CD4-positive, alpha-beta T cell (primary cell): ENCODE measurements around the gene PRDM12. TPM values are rescaled to one million over a fixed set of nuclear protein-coding genes. Genes with fewer than 3 reads are reported as not detected.

Experiments used
- ATAC-seq: fragments of 200-7000 bp; cut with Tn5 transposase; one replicate; pipeline ENCODE4 v1.10.0; 2022; ENCODE audit warnings: mild to moderate bottlenecking; ENCODE audit not compliant: poor library complexity
- CTCF ChIA-PET: fragments of 350-600 bp; sonication (Branson Sonifier 250); formaldehyde crosslinking; loops from one replicate; lab custom pipeline; 2021; ENCODE audit warnings: antibody characterized with exemption, inconsistent platforms; lab: Charles Lee
- POLR2A ChIA-PET: fragments of 350-600 bp; sonication (Branson Sonifier 250); formaldehyde crosslinking; loops from one replicate; lab custom pipeline; 2021; ENCODE audit warnings: antibody characterized with exemption, inconsistent platforms; lab: Charles Lee
- DNase-seq, 14 experiments: peaks; one replicate each; pipeline ENCODE4 v3.0.0-alpha.2; 2013 to 2020; ENCODE audit warnings: mixed read lengths in 2 of 14
- H3K27ac ChIP-seq, 2 donors: one replicate each; pipeline versions ENCODE4 v1.5.1 to v1.7.0; 2013; ENCODE audit warnings: low read length in 2 of 2, low read depth in 1 of 2, mild to moderate bottlenecking in 1 of 2
- H3K27me3 ChIP-seq, 2 experiments: 1 replicate in 1 of 2; 2 replicates in 1 of 2; pipeline versions ENCODE4 v1.6.1 to v1.7.0; 2013; ENCODE audit warnings: low read length in 2 of 2, control low read depth in 1 of 2, mild to moderate bottlenecking in 1 of 2, moderate library complexity in 1 of 2; ENCODE audit not compliant: insufficient read depth in 2 of 2, control insufficient read depth in 1 of 2
- H3K36me3 ChIP-seq: one replicate; pipeline ENCODE4 v1.6.1; 2013; ENCODE audit warnings: low read length, control low read depth; ENCODE audit not compliant: insufficient read depth
- H3K4me1 ChIP-seq: one replicate; pipeline ENCODE4 v1.6.1; 2013; ENCODE audit warnings: low read length, control low read depth; ENCODE audit not compliant: insufficient read depth
- H3K4me3 ChIP-seq: one replicate; pipeline ENCODE4 v1.5.1; 2013; ENCODE audit warnings: mild to moderate bottlenecking, low read length, moderate library complexity
- H3K9me3 ChIP-seq, 2 experiments: 1 replicate in 1 of 2; 2 replicates in 1 of 2; pipeline versions ENCODE4 v1.6.1 to v1.7.0; 2013; ENCODE audit warnings: low read length in 2 of 2, mild to moderate bottlenecking in 2 of 2, control low read depth in 1 of 2, moderate library complexity in 1 of 2; ENCODE audit not compliant: control insufficient read depth in 1 of 2, insufficient read depth in 1 of 2
- H3K27ac Mint-ChIP-seq: one replicate; pipeline ENCODE4 v1.8.0; 2020; ENCODE audit warnings: mixed read lengths
- H3K27me3 Mint-ChIP-seq: one replicate; pipeline ENCODE4 v1.8.0; 2021; ENCODE audit warnings: mixed read lengths
- H3K36me3 Mint-ChIP-seq: one replicate; pipeline ENCODE4 v1.8.0; 2021; ENCODE audit warnings: low read depth, mixed read lengths
- H3K4me1 Mint-ChIP-seq: one replicate; pipeline ENCODE4 v1.8.0; 2021; ENCODE audit warnings: low read depth, mixed read lengths
- H3K4me3 Mint-ChIP-seq: one replicate; pipeline ENCODE4 v1.8.0; 2020; ENCODE audit warnings: mild to moderate bottlenecking, mixed read lengths
- H3K9me3 Mint-ChIP-seq: one replicate; pipeline ENCODE4 v1.8.0; 2020; ENCODE audit warnings: mixed read lengths
- intact Hi-C, 2 experiments: fragments of 100-400 bp; cut with DNase I in 1 of 2; cut with micrococcal nuclease in 1 of 2; formaldehyde crosslinking; loops; one replicate each; pipeline versions ENCODE4 v1.15.1 to v1.9.0; 2023 to 2025; cut with DNase I, micrococcal nuclease
- total RNA-seq, 174 experiments: library from RNA in 2 of 174; stranded (reverse) in 2 of 174; gene quantifications; one replicate each; pipeline ENCODE4 v1.2.3 and lab custom pipeline; 2021 to 2026
- TF ChIP-seq, protein P1 (sequence below): fragments of 200-600 bp; IDR thresholded peaks from one replicate; pipeline ENCODE4 v1.8.0; 2022; ENCODE audit warnings: antibody characterized with exemption, mild to moderate bottlenecking

Gene PRDM12
- total RNA-seq, 2 experiments from 2014 or later, result 0.14 TPM; not detected in 1

DNA sequence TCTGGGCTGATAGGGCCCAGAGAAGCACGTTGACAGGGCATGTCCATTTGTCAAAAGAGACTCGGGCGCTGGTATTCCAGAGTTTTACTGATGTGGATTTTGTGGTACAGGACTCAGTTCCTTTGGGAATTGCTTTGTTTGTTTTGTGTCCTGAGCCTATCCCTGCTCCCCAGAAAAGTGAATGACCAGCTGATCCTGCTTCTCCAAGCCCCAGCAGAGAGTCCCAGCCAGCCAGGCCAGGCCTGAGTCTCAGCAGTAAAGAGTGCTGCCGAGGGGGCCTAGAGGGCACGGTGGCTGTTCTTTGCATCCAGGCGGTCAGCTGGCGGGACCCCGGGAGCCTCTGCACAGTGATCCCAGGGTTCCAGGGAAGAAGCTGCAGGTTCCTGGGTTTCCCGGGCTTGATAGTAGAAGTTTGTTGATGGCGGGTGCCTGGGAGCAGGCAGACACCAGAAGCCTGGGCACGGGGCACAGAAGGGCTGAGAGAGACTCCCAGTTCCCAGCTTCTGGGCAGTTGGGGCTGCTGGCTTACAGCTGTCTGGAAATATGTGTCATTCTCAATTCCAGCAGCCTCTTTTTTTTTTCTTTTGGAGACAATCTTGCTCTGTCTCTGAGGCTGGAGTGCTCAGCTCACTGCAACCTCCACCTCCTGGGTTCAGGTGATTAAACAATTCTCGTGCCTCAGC lies 8.7 kb downstream of the PRDM12 start:
- no peak overlapping the region for H3K27ac Mint-ChIP-seq
- H3K9me3 ChIP-seq, result no peaks in the 10 kb centered on the region
- no peaks in the 10 kb centered on the region for H3K36me3 ChIP-seq
- H3K4me3 ChIP-seq, result no peak overlapping the region
- no peaks in the 10 kb centered on the region for H3K9me3 Mint-ChIP-seq
- peaks cover 0 to 3% of the 10 kb centered on the region in 2 experiments for H3K27me3 ChIP-seq
- ATAC-seq, result no peak
- no peak overlapping the region for H3K4me3 Mint-ChIP-seq
- H3K27me3 Mint-ChIP-seq, result peaks cover 14% of the 10 kb centered on the region
- intact Hi-C loops, result no loop called here
- H3K27ac ChIP-seq, result no peak overlapping the region
- H3K4me1 Mint-ChIP-seq, result no peaks in the 10 kb centered on the region
- DNase-seq, result no peak
- ChIA-PET POLR2A (interaction anchor here (0.6 kb wide), 1 partner anchor 25 kb away, joined by 4 read pairs; no protein-coding TSS in a partner anchor), CTCF (no interaction called here)
- H3K36me3 Mint-ChIP-seq, result no peaks in the 10 kb centered on the region
- TF ChIP-seq, protein P1, sequence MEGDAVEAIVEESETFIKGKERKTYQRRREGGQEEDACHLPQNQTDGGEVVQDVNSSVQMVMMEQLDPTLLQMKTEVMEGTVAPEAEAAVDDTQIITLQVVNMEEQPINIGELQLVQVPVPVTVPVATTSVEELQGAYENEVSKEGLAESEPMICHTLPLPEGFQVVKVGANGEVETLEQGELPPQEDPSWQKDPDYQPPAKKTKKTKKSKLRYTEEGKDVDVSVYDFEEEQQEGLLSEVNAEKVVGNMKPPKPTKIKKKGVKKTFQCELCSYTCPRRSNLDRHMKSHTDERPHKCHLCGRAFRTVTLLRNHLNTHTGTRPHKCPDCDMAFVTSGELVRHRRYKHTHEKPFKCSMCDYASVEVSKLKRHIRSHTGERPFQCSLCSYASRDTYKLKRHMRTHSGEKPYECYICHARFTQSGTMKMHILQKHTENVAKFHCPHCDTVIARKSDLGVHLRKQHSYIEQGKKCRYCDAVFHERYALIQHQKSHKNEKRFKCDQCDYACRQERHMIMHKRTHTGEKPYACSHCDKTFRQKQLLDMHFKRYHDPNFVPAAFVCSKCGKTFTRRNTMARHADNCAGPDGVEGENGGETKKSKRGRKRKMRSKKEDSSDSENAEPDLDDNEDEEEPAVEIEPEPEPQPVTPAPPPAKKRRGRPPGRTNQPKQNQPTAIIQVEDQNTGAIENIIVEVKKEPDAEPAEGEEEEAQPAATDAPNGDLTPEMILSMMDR, result no peak
- no peaks in the 10 kb centered on the region for H3K4me1 ChIP-seq

DNA sequence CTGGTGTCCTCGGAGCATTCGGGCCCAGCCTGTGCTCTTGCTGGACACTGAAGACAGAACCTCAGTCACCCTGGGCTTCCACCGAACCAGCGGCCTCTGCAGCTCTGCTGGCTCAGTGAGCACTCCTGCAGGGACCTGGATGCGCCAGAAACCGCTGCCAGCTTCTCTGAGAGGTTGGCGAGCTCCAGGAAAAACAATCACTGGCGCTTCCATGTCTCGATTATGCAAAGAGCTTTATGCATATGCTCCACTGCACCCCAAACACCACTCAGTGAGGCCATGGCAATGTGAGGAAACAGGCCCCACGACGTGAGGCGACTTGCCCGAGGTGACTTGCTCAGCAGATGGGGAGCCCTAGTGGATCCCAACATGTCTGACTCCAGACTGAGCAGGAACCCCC lies 11.0 kb downstream of the PRDM12 start:
- intact Hi-C loops, result no loop called here
- TF ChIP-seq, protein P1, result no peak
- no peaks in the 10 kb centered on the region for H3K4me1 ChIP-seq
- Mint-ChIP-seq H3K9me3 (no peaks in the 10 kb centered on the region), H3K27ac (no peak overlapping the region), H3K36me3 (no peaks in the 10 kb centered on the region), H3K4me3 (no peak overlapping the region), H3K27me3 (peaks cover 19% of the 10 kb centered on the region), H3K4me1 (no peaks in the 10 kb centered on the region)
- no peak overlapping the region for H3K4me3 ChIP-seq
- H3K9me3 ChIP-seq, result no peaks in the 10 kb centered on the region
- DNase-seq, result no peak
- H3K36me3 ChIP-seq, result no peaks in the 10 kb centered on the region
- no peak overlapping the region for H3K27ac ChIP-seq
- POLR2A ChIA-PET, result no interaction called here
- peaks cover 0 to 6% of the 10 kb centered on the region in 2 experiments for H3K27me3 ChIP-seq
- no peak for ATAC-seq
- CTCF ChIA-PET, result interaction anchor here (1.4 kb wide), 1 partner anchor 9 kb away, joined by 3 read pairs; no protein-coding TSS in a partner anchor

DNA sequence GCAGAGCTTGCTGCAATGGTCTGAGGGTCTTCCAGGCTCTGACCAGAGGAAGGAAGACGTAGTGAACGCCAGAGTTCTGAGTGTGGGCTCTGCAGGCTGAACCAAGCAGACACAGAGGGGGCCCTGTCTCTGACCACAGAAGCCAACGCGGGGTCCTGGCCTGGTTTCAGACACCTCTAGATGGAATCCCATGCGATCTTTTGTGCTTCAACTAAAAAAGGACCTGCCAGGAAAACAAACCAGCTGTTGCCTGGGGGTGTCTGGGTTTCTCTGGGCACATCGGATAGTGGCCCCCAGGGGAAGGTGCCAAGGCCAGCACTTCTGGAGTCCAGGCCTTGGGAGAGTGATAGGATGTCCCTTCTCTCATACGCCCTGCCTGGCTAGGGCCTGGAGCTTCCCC lies 12.9 kb downstream of the PRDM12 start:
- ATAC-seq, result no peak
- TF ChIP-seq, protein P1, result no peak
- peaks cover 4% of the 10 kb centered on the region for H3K4me1 Mint-ChIP-seq

More for the DNA sequence above, 12.9 kb downstream of the PRDM12 start:
- Mint-ChIP-seq H3K4me3 (no peak overlapping the region), H3K9me3 (no peaks in the 10 kb centered on the region), H3K36me3 (peaks cover under 1% of the 10 kb centered on the region), H3K27me3 (peaks cover 18% of the 10 kb centered on the region), H3K27ac (no peak overlapping the region)
- no peak for DNase-seq
- intact Hi-C loops, result no loop called here
- ChIA-PET CTCF (no interaction called here), POLR2A (no interaction called here)
- Histone ChIP-seq H3K27me3 (peaks cover 5 to 6% of the 10 kb centered on the region in 2 experiments), H3K27ac (no peak overlapping the region), H3K36me3 (no peaks in the 10 kb centered on the region), H3K9me3 (no peaks in the 10 kb centered on the region), H3K4me1 (peaks cover 11% of the 10 kb centered on the region), H3K4me3 (no peak overlapping the region)
